K562 (cell line): ENCODE data around the gene GZMM. TPM values are rescaled to one million over a fixed set of nuclear protein-coding genes. Genes with fewer than 3 reads are reported as not detected.

ENCODE experiments used
- ATF1 ChIP-seq, 2 experiments: fragments of 450-650 bp in 1 of 2; IDR thresholded peaks; 2 replicates each; pipeline ENCODE4 v1.6.1; 2016; ENCODE audit warnings: missing compliant biosample characterization in 1 of 2, missing genetic modification characterization in 1 of 2
- BDP1 ChIP-seq: IDR thresholded peaks from 3 replicates; pipeline ENCODE4 v1.6.1; 2011; ENCODE audit not compliant: insufficient read length, insufficient read depth
- BRF1 ChIP-seq: IDR thresholded peaks from 3 replicates; pipeline ENCODE4 v1.6.1; 2011; ENCODE audit warnings: borderline replicate concordance, mild to moderate bottlenecking; ENCODE audit not compliant: insufficient read length; ENCODE audit errors: extremely low read depth
- CBFB ChIP-seq: sonication (generic); formaldehyde crosslinking; IDR thresholded peaks from 2 replicates; pipeline ENCODE4 v1.4.0; 2020; ENCODE audit warnings: mild to moderate bottlenecking, missing genetic modification reagents
- E2F5 ChIP-seq: sonication (generic); formaldehyde crosslinking; IDR thresholded peaks from 2 replicates; pipeline ENCODE4 v1.8.0; 2022; ENCODE audit warnings: mild to moderate bottlenecking, missing genetic modification reagents
- EHMT2 ChIP-seq: fragments of 450-650 bp; IDR thresholded peaks from 2 replicates; pipeline ENCODE4 v1.6.1; 2018; ENCODE audit warnings: antibody characterized with exemption
- FOXJ3 ChIP-seq: sonication (generic); formaldehyde crosslinking; IDR thresholded peaks from 2 replicates; pipeline ENCODE4 v1.4.0; 2020; ENCODE audit warnings: mild to moderate bottlenecking, missing genetic modification reagents
- FOXM1 ChIP-seq, 2 experiments: fragments of 450-650 bp in 1 of 2; sonication (generic) in 1 of 2; formaldehyde crosslinking in 1 of 2; IDR thresholded peaks; 2 replicates each; pipeline versions ENCODE4 v1.6.1 to v1.9.0; 2017 to 2022; ENCODE audit warnings: low read depth in 2 of 2, mild to moderate bottlenecking in 2 of 2, missing genetic modification reagents in 1 of 2, moderate library complexity in 1 of 2
- GTF2B ChIP-seq: IDR thresholded peaks from 2 replicates; pipeline ENCODE4 v1.6.1; 2011; ENCODE audit not compliant: insufficient read length; ENCODE audit errors: extremely low read depth
- ILK ChIP-seq: fragments of 450-650 bp; IDR thresholded peaks from 2 replicates; pipeline ENCODE4 v1.6.1; 2016; ENCODE audit warnings: missing genetic modification characterization, low read depth, mild to moderate bottlenecking, missing compliant biosample characterization, moderate library complexity, borderline replicate concordance
- L3MBTL2 ChIP-seq: fragments of 450-650 bp; IDR thresholded peaks from 2 replicates; pipeline ENCODE4 v1.6.1; 2016; ENCODE audit warnings: mild to moderate bottlenecking, moderate library complexity
- MED1 ChIP-seq: sonication (generic); formaldehyde crosslinking; IDR thresholded peaks from 2 replicates; pipeline ENCODE4 v1.8.1; 2023; ENCODE audit warnings: missing genetic modification reagents, borderline replicate concordance
- MLLT1 ChIP-seq, 2 experiments: fragments of 450-650 bp; IDR thresholded peaks; 2 replicates each; pipeline ENCODE4 v1.6.1; 2016
- NCOA2 ChIP-seq, 2 experiments: fragments of 450-650 bp; IDR thresholded peaks; 2 replicates each; pipeline ENCODE4 v1.6.1; 2018; ENCODE audit warnings: mild to moderate bottlenecking in 2 of 2, moderate library complexity in 1 of 2; ENCODE audit not compliant: partially characterized antibody in 2 of 2
- NFXL1 ChIP-seq: fragments of 450-650 bp; formaldehyde crosslinking; IDR thresholded peaks from 2 replicates; pipeline ENCODE4 v1.4.0; 2021; ENCODE audit warnings: mild to moderate bottlenecking
- POU5F1 ChIP-seq: fragments of 150-350 bp; IDR thresholded peaks from 2 replicates; pipeline ENCODE4 v1.6.1; 2014; ENCODE audit warnings: borderline replicate concordance, low read length, low read depth, mild to moderate bottlenecking; ENCODE audit not compliant: partially characterized antibody
- RBFOX2 ChIP-seq: fragments of 200-400 bp; formaldehyde crosslinking; IDR thresholded peaks from 2 replicates; pipeline ENCODE4 v1.6.1; 2017; ENCODE audit warnings: low read depth, mild to moderate bottlenecking, low read length, moderate library complexity
- SAP30 ChIP-seq: fragments of 200-600 bp; sonication (generic); IDR thresholded peaks from 2 replicates; pipeline ENCODE4 v1.6.1; 2012; ENCODE audit warnings: borderline replicate concordance, low read depth, mild to moderate bottlenecking, moderate library complexity, low read length, control low read depth, inconsistent platforms; ENCODE audit not compliant: insufficient read depth, poor library complexity, severe bottlenecking
- SMARCC2 ChIP-seq: fragments of 450-650 bp; IDR thresholded peaks from 2 replicates; pipeline ENCODE4 v1.6.1; 2017; ENCODE audit warnings: antibody characterized with exemption, moderate library complexity, mild to moderate bottlenecking, low read depth
- TEAD2 ChIP-seq: fragments of 450-650 bp; IDR thresholded peaks from 2 replicates; pipeline ENCODE4 v1.6.1; 2016; ENCODE audit warnings: missing genetic modification characterization, control low read depth, missing compliant biosample characterization
- TRIM24 ChIP-seq, 2 experiments: fragments of 450-650 bp; IDR thresholded peaks; 2 replicates each; pipeline ENCODE4 v1.6.1; 2016
- ZBTB33 ChIP-seq: sonication (generic); formaldehyde crosslinking; IDR thresholded peaks from 2 replicates; pipeline ENCODE4 v1.8.1; 2023; ENCODE audit warnings: mild to moderate bottlenecking, missing genetic modification reagents
- polyA plus RNA-seq, 8 experiments: library from polyadenylated mRNA; depleted of rRNA in 4 of 8; stranded (reverse) in 5 of 8; unstranded in 3 of 8; fragments of >200 nt; fragmentation: Nextera tagmentation in 2 of 8; fragmentation: Illumina TruSeq in 1 of 8; extraction: Ambion mirVana in 2 of 8; extraction: Trizol in 1 of 8; gene quantifications; 2 replicates each; pipeline versions ENCODE4 v1.2.1 to v1.2.3, GENCODE V29; 2011 to 2014; ENCODE audit warnings: inconsistent platforms in 1 of 8, missing spikeins in 1 of 8
- total RNA-seq, 7 experiments: library from RNA; depleted of rRNA in 6 of 7; stranded (reverse); fragments of >200 nt in 6 of 7; fragmentation: Illumina TruSeq in 2 of 7; extraction: Trizol in 2 of 7; gene quantifications; 2 replicates each; pipeline versions ENCODE4 v1.2.1 to v1.2.3, GENCODE V29; 2011 to 2021; ENCODE audit warnings: low replicate concordance in 1 of 7

Gene GZMM
- total and polyA plus RNA-seq, 9 of the 15 experiments (the other 6 are each of a cell fraction or from before 2014, with no cell fraction given): 0.08 to 2.6 (median 0.70) TPM; not detected in 2

GRCh38 chr19:591099-591958 is 47.5 kb downstream of the GZMM start (continued):
- TF ChIP-seq NCOA2 (IDR thresholded peaks at IDR 0.05; ENCODE audit: partially characterized antibody in 2 of 2): no peak
- TF ChIP-seq BRF1: no peak
- no peak for TF ChIP-seq MED1 (CRISPR knock-in tag)
- no peak for TF ChIP-seq FOXM1 (IDR thresholded peaks at IDR 0.05; ENCODE audit: low read depth)
- 0 out of 2 replicates have a peak, but pooled peaks have one; percentile 17 for TF ChIP-seq FOXM1 (CRISPR knock-in tag; IDR thresholded peaks at IDR 0.05; ENCODE audit: low read depth)
- no peak for TF ChIP-seq POU5F1
- no peak for TF ChIP-seq ATF1 (CRISPR knock-in tag; IDR thresholded peaks at IDR 0.05)
- no peak for TF ChIP-seq ATF1 (tag; IDR thresholded peaks at IDR 0.05)
- 0 out of 2 replicates have a peak, but pooled peaks have one; percentile 25 for TF ChIP-seq FOXJ3
- no peak for TF ChIP-seq ILK (tag)
- no peak for TF ChIP-seq TEAD2 (tag)
- TF ChIP-seq L3MBTL2: no peak
- TF ChIP-seq EHMT2: peak; percentile 97
- peak; percentile 46; the same call in 1 of the 2 replicates for TF ChIP-seq ZBTB33 (CRISPR knock-in tag)
- TF ChIP-seq GTF2B: no peak
- peak in 1 of 2 experiments; percentile 32; a peak in 1 of 4 replicates for TF ChIP-seq MLLT1 (IDR thresholded peaks at IDR 0.05)
- 0 out of 2 replicates have a peak, but pooled peaks have one; percentile 54 for TF ChIP-seq E2F5 (CRISPR knock-in tag)
- TF ChIP-seq RBFOX2: no peak
- 0 out of 4 replicates have a peak, but pooled peaks of 1 of the 2 experiments have one; percentile 16 for TF ChIP-seq TRIM24 (IDR thresholded peaks at IDR 0.05)
- TF ChIP-seq SMARCC2: no peak
- no peak for TF ChIP-seq BDP1
- TF ChIP-seq SAP30: peak; percentile 60
- TF ChIP-seq CBFB (CRISPR knock-in tag): peak; percentile 71; the same call in 1 of the 2 replicates
- TF ChIP-seq NFXL1 (CRISPR knock-in tag): no peak
